ENCODE measurements around the gene DYNC2LI1. TPM values are rescaled to one million over a fixed set of nuclear protein-coding genes. Genes with fewer than 3 reads are reported as not detected.

The DYNC2LI1 gene
- total and polyA plus RNA-seq, 2 of the 8 experiments (the other 6 are each of a cell fraction or from before 2014, with no cell fraction given) = 3.9 to 7.6 TPM

- ChIA-PET POLR2A (ENCODE audit: partially characterized antibody) (no interaction called here), CTCF (ENCODE audit: partially characterized antibody) (interaction anchor here (0.9 kb wide), 1 partner anchor 34 kb away, joined by 3 read pairs; no protein-coding TSS in a partner anchor)
- no peak overlapping the region for H2BK120ac ChIP-seq (replicated peaks; ENCODE audit: low read depth, low read length)
- no peak overlapping the region for H3K4ac ChIP-seq (replicated peaks; ENCODE audit: insufficient read length, low read depth, low read length)
- no peak overlapping the region for H2BK20ac ChIP-seq (ENCODE audit: low read length)
- H3K79me1 ChIP-seq (ENCODE audit: low read depth, low read length) = no peaks in the 10 kb centered on the region
- no peak overlapping the region for H3K23ac ChIP-seq (ENCODE audit: insufficient read length)
- H3K9me3 ChIP-seq (ENCODE audit: insufficient read depth in 2 of 2, low read depth in 1 of 2, low read length in 1 of 2) = no peaks in the 10 kb centered on the region
- no peak overlapping the region for H2BK12ac ChIP-seq (ENCODE audit: low read depth, low read length)
- H4K91ac ChIP-seq (replicated peaks; ENCODE audit: insufficient read length, low read length) = no peak overlapping the region
- H3K14ac ChIP-seq (ENCODE audit: insufficient read length) = no peak overlapping the region
- no peak overlapping the region for H2BK5ac ChIP-seq (ENCODE audit: low read depth, low read length)
- H2BK15ac ChIP-seq (ENCODE audit: low read length) = no peak overlapping the region
- H3K23me2 ChIP-seq (ENCODE audit: low read depth, low read length) = no peaks in the 10 kb centered on the region
- 96% methylated on average over 1 of the region's 1 CpG; no CpG with 5 or more reads in 1 of the 2 experiments for WGBS, 2 experiments (ENCODE audit: extremely low coverage in 1 of 2, insufficient coverage in 1 of 2, insufficient read length in 1 of 2, insufficient replicate concordance in 2 of 2, low coverage in 1 of 2, low lambda C conversion rate in 2 of 2, missing lambda C conversion rate in 1 of 2)
- H2AK5ac ChIP-seq (ENCODE audit: low read depth, low read length) = no peak overlapping the region
- no peak for DNase-seq (ENCODE audit: low read depth in 1 of 2, low spot score in 2 of 2)
- no peaks in the 10 kb centered on the region for H3K79me2 ChIP-seq (ENCODE audit: control insufficient read depth in 1 of 2, insufficient read depth in 2 of 2, low read length in 2 of 2)
- no peak overlapping the region for H3K4me3 ChIP-seq (ENCODE audit: extremely low read depth in 1 of 4, insufficient read depth in 2 of 4, low read depth in 3 of 4, low read length in 4 of 4)
- no peak overlapping the region for H4K8ac ChIP-seq (ENCODE audit: extremely low read depth, insufficient read depth, low read length)
- no peak overlapping the region for H4K5ac ChIP-seq (ENCODE audit: insufficient read length, low read depth, low read length)
- no peak for FAIRE-seq
- no peaks in the 10 kb centered on the region for H3K4me1 ChIP-seq (replicated peaks in 1 of 4; ENCODE audit: control insufficient read depth in 3 of 4, insufficient read depth in 4 of 4, low read length in 3 of 4)
- H3K27ac ChIP-seq (ENCODE audit: low read depth, low read length) = no peak overlapping the region
- H3K36me3 ChIP-seq (ENCODE audit: control insufficient read depth in 2 of 4, insufficient read depth in 4 of 4, low read length in 3 of 4) = no peaks in the 10 kb centered on the region
- H3K4me2 ChIP-seq (ENCODE audit: insufficient read depth in 1 of 2, low read depth in 2 of 2, low read length in 2 of 2) = no peak overlapping the region
- TF ChIP-seq CBX5 (IDR thresholded peaks at IDR 0.05; ENCODE audit: low read depth, low read length) = no peak
- no peak for TF ChIP-seq GTF2F1 (IDR thresholded peaks at IDR 0.05; ENCODE audit: borderline replicate concordance, low read depth, low read length)
- TF ChIP-seq JUN (IDR thresholded peaks at IDR 0.05; ENCODE audit: low read depth, low read length) = no peak
- no peak overlapping the region for H2AFZ ChIP-seq (ENCODE audit: low read length)
- H3K9ac ChIP-seq (replicated peaks in 1 of 4; ENCODE audit: extremely low read depth in 1 of 4, low read depth in 3 of 4, low read length in 3 of 4) = no peak overlapping the region
- H3K56ac ChIP-seq (replicated peaks; ENCODE audit: insufficient read length, low read depth, low read length) = no peak overlapping the region
- H3K27me3 ChIP-seq (replicated peaks in 1 of 4; ENCODE audit: control insufficient read depth in 3 of 4, extremely low read depth in 1 of 4, insufficient read depth in 3 of 4, low read length in 3 of 4) = no peaks in the 10 kb centered on the region
- H4K20me1 ChIP-seq (replicated peaks in 1 of 2; ENCODE audit: control insufficient read depth in 1 of 2, insufficient read depth in 2 of 2, low read length in 2 of 2) = no peaks in the 10 kb centered on the region
- H3K18ac ChIP-seq (ENCODE audit: extremely low read depth, low read length) = no peak overlapping the region
Observed at GRCh38 chr2:43764086-43764705, 9.6 kb upstream of the DYNC2LI1 start.
